NCI-H146 treated with DMSO at 0.1 percent for 48 hours (cell line): ENCODE results near the gene TM7SF3.
"Not testable (repeated sequence)": the region's sequence is repeated elsewhere in the genome, so short reads cannot be mapped to it uniquely, and the experiment has no call there.

Experiments
- DNase-seq: peaks from one replicate; lab custom pipeline; 2025; ENCODE audit not compliant: unreplicated experiment; lab: John Stamatoyannopoulos, UW

TM7SF3 gene

GRCh38 chr12:26982866-26983265, 31.3 kb downstream of the TM7SF3 start:
- no peak for DNase-seq

- no peak for DNase-seq
These were observed 34.5 kb downstream of the TM7SF3 start for GRCh38 chr12:26979733-26980132.

GRCh38 chr12:26978801-26979200, 35.4 kb downstream of the TM7SF3 start:
- no peak for DNase-seq

GRCh38 chr12:26976687-26977086, 37.5 kb downstream of the TM7SF3 start:
- no peak for DNase-seq

- no peak for DNase-seq
These were observed 42.2 kb downstream of the TM7SF3 start for GRCh38 chr12:26971963-26972362.

GRCh38 chr12:26970136-26970535, 44.0 kb downstream of the TM7SF3 start:
- DNase-seq: no peak

- DNase-seq: no peak
These were observed 47.3 kb downstream of the TM7SF3 start for GRCh38 chr12:26966842-26967241.

- no peak for DNase-seq
These were observed 50.8 kb downstream of the TM7SF3 start for GRCh38 chr12:26963413-26963812.

GRCh38 chr12:26961803-26962202, 52.4 kb downstream of the TM7SF3 start:
- DNase-seq: no peak

- not testable (repeated sequence) for DNase-seq
These were observed 52.8 kb downstream of the TM7SF3 start for GRCh38 chr12:26961391-26961790.

- no peak for DNase-seq
These were observed 60.2 kb downstream of the TM7SF3 start for GRCh38 chr12:26954027-26954426.

GRCh38 chr12:26953447-26953846, 60.7 kb downstream of the TM7SF3 start:
- no peak for DNase-seq

- no peak for DNase-seq
These were observed 65.9 kb downstream of the TM7SF3 start for GRCh38 chr12:26948309-26948708.

- DNase-seq: no peak
These were observed 73.0 kb downstream of the TM7SF3 start for GRCh38 chr12:26941215-26941594.

GRCh38 chr12:26940516-26941214, 73.5 kb downstream of the TM7SF3 start:
- no peak for DNase-seq

- DNase-seq: no peak
These were observed 74.2 kb downstream of the TM7SF3 start for GRCh38 chr12:26939953-26940352.

- peak; percentile 23 for DNase-seq
These were observed 74.9 kb downstream of the TM7SF3 start for GRCh38 chr12:26939192-26939832.

- no peak for DNase-seq
These were observed 75.5 kb downstream of the TM7SF3 start for GRCh38 chr12:26938701-26939062.

- DNase-seq: peak; percentile 99
These were observed 76.1 kb downstream of the TM7SF3 start, which contains the start of the genes FGFR1OP2 and INTS13 for GRCh38 chr12:26937863-26938700. TSS of gene FGFR1OP2 (plus strand) at chr12:26938470. CDS start at chr12:26954159, 15,689 bp downstream. TSS of gene INTS13 (minus strand) at chr12:26937981. CDS start at chr12:26936803, 1,178 bp downstream.

- no peak for DNase-seq
These were observed 76.7 kb downstream of the TM7SF3 start for GRCh38 chr12:26937443-26937862.

- no peak for DNase-seq
These were observed 77.4 kb downstream of the TM7SF3 start for GRCh38 chr12:26936559-26937442.
